GM21529 (cell line): ENCODE data around the gene TNFRSF21.
"Not testable (repeated sequence)": the region's sequence is repeated elsewhere in the genome, so short reads cannot be mapped to it uniquely, and the experiment has no call there.

Experiments
- ATAC-seq: cut with Tn5 transposase; IDR thresholded peaks from one replicate; pipeline ENCODE4 v1.9.1; 2021; ENCODE audit not compliant: unreplicated experiment

The TNFRSF21 gene

GRCh38 chr6:47290124-47290834 lies 19.4 kb downstream of the TNFRSF21 start:
- ATAC-seq = no peak

- ATAC-seq = no peak
Measured at GRCh38 chr6:47288267-47289090, 21.2 kb downstream of the TNFRSF21 start.

- no peak for ATAC-seq
Measured at GRCh38 chr6:47286301-47286700, 23.4 kb downstream of the TNFRSF21 start.

GRCh38 chr6:47283993-47284392 lies 25.7 kb downstream of the TNFRSF21 start:
- no peak for ATAC-seq

- no peak for ATAC-seq
Measured at GRCh38 chr6:47278545-47278944, 31.2 kb downstream of the TNFRSF21 start.

- no peak for ATAC-seq
Measured at GRCh38 chr6:47277702-47278101, 32.0 kb downstream of the TNFRSF21 start.

- no peak for ATAC-seq
Measured at GRCh38 chr6:47276377-47276776, 33.3 kb downstream of the TNFRSF21 start.

- ATAC-seq = no peak
Measured at GRCh38 chr6:47275640-47276039, 34.1 kb downstream of the TNFRSF21 start.

GRCh38 chr6:47275132-47275531 lies 34.6 kb downstream of the TNFRSF21 start:
- not testable (repeated sequence) for ATAC-seq

GRCh38 chr6:47268572-47269187 lies 41.0 kb downstream of the TNFRSF21 start:
- no peak for ATAC-seq

GRCh38 chr6:47267301-47267700 lies 42.4 kb downstream of the TNFRSF21 start:
- no peak for ATAC-seq

- ATAC-seq = no peak
Measured at GRCh38 chr6:47265971-47266370, 43.7 kb downstream of the TNFRSF21 start.

- no peak for ATAC-seq
Measured at GRCh38 chr6:47264775-47265184, 44.9 kb downstream of the TNFRSF21 start.

- no peak for ATAC-seq
Measured at GRCh38 chr6:47263268-47263667, 46.4 kb downstream of the TNFRSF21 start.

GRCh38 chr6:47262231-47262630 lies 47.5 kb downstream of the TNFRSF21 start:
- no peak for ATAC-seq

GRCh38 chr6:47261191-47261590 lies 48.5 kb downstream of the TNFRSF21 start:
- ATAC-seq = no peak

GRCh38 chr6:47260021-47260420 lies 49.7 kb downstream of the TNFRSF21 start:
- ATAC-seq = no peak

- no peak for ATAC-seq
Measured at GRCh38 chr6:47258724-47259347, 50.9 kb downstream of the TNFRSF21 start.

- ATAC-seq = no peak
Measured at GRCh38 chr6:47256981-47257730, 52.5 kb downstream of the TNFRSF21 start.

- ATAC-seq = no peak
Measured at GRCh38 chr6:47256361-47256760, 53.3 kb downstream of the TNFRSF21 start.

- ATAC-seq = no peak
Measured at GRCh38 chr6:47254906-47255305, 54.8 kb downstream of the TNFRSF21 start.
